PC-3 (cell line): ENCODE data around the gene OSBPL9. TPM values are rescaled to one million over a fixed set of nuclear protein-coding genes. Genes with fewer than 3 reads are reported as not detected.

Experiments
- ATAC-seq: fragments of 200-7000 bp; cut with Tn5 transposase; 2 replicates; pipeline ENCODE4 v1.9.1; 2020; ENCODE audit warnings: mild to moderate bottlenecking, moderate library complexity
- BruUV-seq: library from RNA; stranded (reverse); fragments of 400-500 nt; replicated peaks from 2 replicates; lab custom pipeline; 2021; lab: Mats Ljungman, UMichigan
- CTCF ChIA-PET: fragments of 300-600 bp; sonication (Branson Sonifier 250); formaldehyde crosslinking; loops from one replicate; lab custom pipeline; 2022; ENCODE audit warnings: antibody characterized with exemption; lab: Charles Lee
- POLR2A ChIA-PET: fragments of 300-600 bp; sonication (Branson Sonifier 250); formaldehyde crosslinking; loops from one replicate; lab custom pipeline; 2022; ENCODE audit warnings: antibody characterized with exemption; ENCODE audit not compliant: unreplicated experiment; lab: Charles Lee
- DNase-seq: peaks from one replicate; pipeline ENCODE4 v3.0.0-alpha.2; 2015
- H2AFZ ChIP-seq: fragments of 300-600 bp; sonication (generic); 2 replicates; pipeline ENCODE4 v1.6.0; 2016; ENCODE audit warnings: antibody characterized with exemption, low read length
- H3F3A ChIP-seq: fragments of 300-600 bp; sonication (generic); one replicate; pipeline ENCODE4 v1.6.0; 2017; ENCODE audit warnings: antibody characterized with exemption, low read length, control low read depth, mild to moderate bottlenecking; ENCODE audit not compliant: unreplicated experiment
- H3K27ac ChIP-seq: fragments of 300-600 bp; sonication (generic); 2 replicates; pipeline ENCODE4 v1.5.1; 2016; ENCODE audit warnings: mild to moderate bottlenecking, low read length
- H3K27me3 ChIP-seq: fragments of 300-600 bp; sonication (generic); 2 replicates; pipeline ENCODE4 v1.6.1; 2016; ENCODE audit warnings: low read length, mixed read lengths
- H3K36me3 ChIP-seq: fragments of 300-600 bp; sonication (generic); 2 replicates; pipeline ENCODE4 v1.6.1; 2016; ENCODE audit warnings: low read depth, mixed run types, low read length, mixed read lengths
- H3K4me1 ChIP-seq: fragments of 300-600 bp; sonication (generic); 2 replicates; pipeline ENCODE4 v1.5.1; 2016; ENCODE audit warnings: low read length; ENCODE audit not compliant: insufficient read depth
- H3K4me2 ChIP-seq: fragments of 300-600 bp; sonication (generic); 2 replicates; pipeline ENCODE4 v1.6.0; 2016; ENCODE audit warnings: low read length
- H3K4me3 ChIP-seq: fragments of 300-600 bp; sonication (generic); 2 replicates; pipeline ENCODE4 v1.5.1; 2016; ENCODE audit warnings: mild to moderate bottlenecking, low read length, mixed read lengths
- H3K79me2 ChIP-seq: fragments of 300-600 bp; sonication (generic); 2 replicates; pipeline ENCODE4 v1.6.1; 2017; ENCODE audit warnings: low read length, mixed read lengths
- H3K9ac ChIP-seq: fragments of 300-600 bp; sonication (generic); 2 replicates; pipeline ENCODE4 v1.6.0; 2016; ENCODE audit warnings: mild to moderate bottlenecking, low read length
- H3K9me2 ChIP-seq: fragments of 300-600 bp; sonication (generic); replicated peaks from 2 replicates; pipeline ENCODE4 v1.6.1; 2016; ENCODE audit warnings: mixed run types, low read length, mixed read lengths
- H3K9me3 ChIP-seq: fragments of 300-600 bp; sonication (generic); 2 replicates; pipeline ENCODE4 v1.6.1; 2016; ENCODE audit warnings: low read length, mixed read lengths
- H4K20me1 ChIP-seq: fragments of 300-600 bp; sonication (generic); 2 replicates; pipeline ENCODE4 v1.6.1; 2016; ENCODE audit warnings: low read length, mixed read lengths
- CTCF ChIP-seq: fragments of 300-600 bp; sonication (generic); conservative IDR thresholded peaks from 2 replicates; pipeline ENCODE4 v1.5.1; 2017; ENCODE audit warnings: antibody characterized with exemption, low read depth, mild to moderate bottlenecking, low read length
- EZH2 ChIP-seq: fragments of 300-600 bp; sonication (generic); IDR thresholded peaks from one replicate; pipeline ENCODE4 v1.6.1; 2017; ENCODE audit warnings: antibody characterized with exemption, mild to moderate bottlenecking, low read length; ENCODE audit not compliant: unreplicated experiment
- EZH2phosphoT487 ChIP-seq: fragments of 300-600 bp; sonication (generic); IDR thresholded peaks from 2 replicates; pipeline ENCODE4 v1.6.1; 2018; ENCODE audit warnings: mild to moderate bottlenecking, antibody characterized with exemption, low read length, borderline replicate concordance
- intact Hi-C: fragments of 100-400 bp; cut with micrococcal nuclease; formaldehyde crosslinking; loops from 2 replicates; pipeline ENCODE4 v1.9.0; 2023
- total RNA-seq: library from RNA; depleted of rRNA; stranded (reverse); fragments of >200 nt; gene quantifications from 2 replicates; pipeline ENCODE4 v1.2.3, GENCODE V29; 2014

Gene OSBPL9
- total RNA-seq, 1 experiment from 2014 or later = 74.7 TPM

DNA sequence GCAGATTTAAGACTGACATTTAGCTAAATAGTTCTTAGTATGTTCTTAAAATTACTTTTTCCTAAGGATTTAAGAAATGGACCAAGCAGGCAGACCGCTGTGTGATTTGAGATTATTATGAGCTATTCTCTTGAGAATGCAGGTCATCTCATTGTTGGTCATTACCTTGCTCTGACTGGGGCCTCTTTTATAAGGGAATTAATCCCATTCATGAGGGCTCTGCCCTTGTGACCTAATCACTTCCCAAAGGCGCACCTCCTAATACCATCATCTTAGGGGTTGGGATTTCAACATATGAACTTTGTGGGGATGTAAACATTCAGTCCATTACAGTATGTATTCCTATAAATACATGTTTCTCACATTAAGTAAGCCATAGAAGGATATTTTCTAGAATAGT, 24.2 kb downstream of the OSBPL9 start:
- H4K20me1 ChIP-seq = no peaks in the 10 kb centered on the region
- peaks cover 43% of the 10 kb centered on the region for H3K4me1 ChIP-seq
- POLR2A ChIA-PET = no interaction called here
- DNase-seq (no peak), ATAC-seq (no peak)
- H3K36me3 ChIP-seq = no peaks in the 10 kb centered on the region
- no TSS peak for BruUV-seq
- H3K9ac ChIP-seq = no peak overlapping the region
- no peak overlapping the region for H3K4me3 ChIP-seq
- intact Hi-C loops = no loop called here
- H3K27ac ChIP-seq = no peak overlapping the region
- TF ChIP-seq EZH2 (no peak), EZH2phosphoT487 (no peak), CTCF (no peak)
- CTCF ChIA-PET = no interaction called here
- H3K27me3 ChIP-seq = no peaks in the 10 kb centered on the region
- peaks cover 3% of the 10 kb centered on the region for H3F3A ChIP-seq
- no peak overlapping the region for H2AFZ ChIP-seq
- no peaks in the 10 kb centered on the region for H3K9me3 ChIP-seq
- H3K9me2 ChIP-seq = no peaks in the 10 kb centered on the region
- peaks cover 70% of the 10 kb centered on the region for H3K79me2 ChIP-seq
- no peak overlapping the region for H3K4me2 ChIP-seq

GRCh38 chr1:51642739-51643142, 25.8 kb downstream of the OSBPL9 start:
- ChIA-PET CTCF (no interaction called here), POLR2A (no interaction called here)
- Histone ChIP-seq H3K27me3 (no peaks in the 10 kb centered on the region), H3K79me2 (peaks cover 77% of the 10 kb centered on the region), H3K4me2 (no peak overlapping the region), H3K9me3 (no peaks in the 10 kb centered on the region), H3F3A (no peaks in the 10 kb centered on the region), H3K9ac (no peak overlapping the region), H2AFZ (no peak overlapping the region), H3K4me1 (peaks cover 31% of the 10 kb centered on the region), H3K36me3 (no peaks in the 10 kb centered on the region), H3K4me3 (no peak overlapping the region), H4K20me1 (no peaks in the 10 kb centered on the region), H3K27ac (no peak overlapping the region), H3K9me2 (no peaks in the 10 kb centered on the region)
- ATAC-seq = no peak
- no TSS peak for BruUV-seq
- no peak for DNase-seq
- intact Hi-C loops = no loop called here
- TF ChIP-seq CTCF (no peak), EZH2phosphoT487 (no peak), EZH2 (no peak)

DNA sequence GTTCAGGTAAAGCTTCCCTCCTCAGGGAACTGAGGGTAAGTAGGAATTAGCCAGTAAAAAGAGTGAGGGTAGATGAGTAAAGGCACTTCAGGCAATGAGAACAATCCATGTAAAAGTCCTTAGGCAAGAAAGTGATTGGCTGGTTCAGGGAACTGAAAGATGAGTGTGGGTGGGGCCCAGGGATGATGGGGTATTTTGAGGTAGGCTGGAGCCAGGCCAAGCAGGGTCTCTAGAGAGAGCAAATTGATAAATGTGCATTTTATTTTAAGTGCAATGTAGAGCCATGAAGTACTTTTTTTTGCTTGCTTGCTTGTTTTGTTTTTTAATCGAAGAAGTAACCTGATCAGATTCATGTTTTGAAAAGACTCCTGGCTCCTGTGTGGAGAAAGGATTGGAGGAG, 26.5 kb downstream of the OSBPL9 start:
- Histone ChIP-seq H3F3A (no peaks in the 10 kb centered on the region), H3K4me3 (no peak overlapping the region), H3K27me3 (no peaks in the 10 kb centered on the region), H3K9ac (no peak overlapping the region), H3K36me3 (no peaks in the 10 kb centered on the region), H4K20me1 (no peaks in the 10 kb centered on the region), H3K9me2 (no peaks in the 10 kb centered on the region), H3K27ac (no peak overlapping the region), H3K79me2 (peaks cover 72% of the 10 kb centered on the region), H2AFZ (no peak overlapping the region), H3K9me3 (no peaks in the 10 kb centered on the region), H3K4me2 (no peak overlapping the region), H3K4me1 (peaks cover 31% of the 10 kb centered on the region)
- intact Hi-C loops = no loop called here
- no peak for DNase-seq
- CTCF ChIA-PET = no interaction called here
- POLR2A ChIA-PET = no interaction called here
- TF ChIP-seq CTCF (no peak), EZH2phosphoT487 (no peak), EZH2 (no peak)
- ATAC-seq = no peak
- BruUV-seq = no TSS peak
